Thyroid gland (tissue), 4 donors: ENCODE data around the gene TDRD7. TPM values are rescaled to one million over a fixed set of nuclear protein-coding genes. Genes with fewer than 3 reads are reported as not detected.

Source experiments
- DNase-seq, 2 donors: peaks; one replicate each; pipeline ENCODE4 v3.0.0-alpha.2; 2019
- H3K27ac ChIP-seq, 3 donors: fragments of 200-600 bp; sonication (generic); 1 replicate in 2 of 3; 2 replicates in 1 of 3; pipeline ENCODE4 v1.5.1; 2016 to 2019; ENCODE audit warnings: mild to moderate bottlenecking in 1 of 3, moderate library complexity in 1 of 3
- H3K27me3 ChIP-seq: fragments of 200-600 bp; sonication (generic); one replicate; pipeline ENCODE4 v1.5.1; 2019
- H3K36me3 ChIP-seq, 2 donors: fragments of 200-600 bp; sonication (generic); one replicate each; pipeline ENCODE4 v1.5.1; 2016 to 2019
- H3K4me1 ChIP-seq, 2 donors: fragments of 200-600 bp; sonication (generic); one replicate each; pipeline ENCODE4 v1.5.1; 2017 to 2019
- H3K4me3 ChIP-seq, 3 donors: fragments of 200-600 bp; sonication (generic); replicated peaks in 1 of 3; 1 replicate in 2 of 3; 2 replicates in 1 of 3; pipeline ENCODE4 v1.5.1; 2016; ENCODE audit warnings: mild to moderate bottlenecking in 1 of 3
- H3K9me3 ChIP-seq: fragments of 200-600 bp; sonication (generic); one replicate; pipeline ENCODE4 v1.5.1; 2017
- CTCF ChIP-seq, 6 experiments: fragments of 200-600 bp in 3 of 6; fragments of 450-650 bp in 3 of 6; sonication (generic) in 3 of 6; IDR thresholded peaks; one replicate each; pipeline ENCODE4 v1.5.1; 2016 to 2019; ENCODE audit warnings: antibody characterized with exemption in 6 of 6, mild to moderate bottlenecking in 2 of 6, inconsistent platforms in 1 of 6, moderate library complexity in 1 of 6
- POLR2A ChIP-seq, 2 donors: fragments of 450-650 bp; IDR thresholded peaks; one replicate each; pipeline ENCODE4 v1.6.1; 2017; ENCODE audit warnings: antibody characterized with exemption in 2 of 2, mild to moderate bottlenecking in 2 of 2, moderate library complexity in 1 of 2
- WGBS, 2 donors: methylation state at CpG; one replicate each; pipeline ENCODE4 v1.1.5; 2017; 5-methylcytosine and 5-hydroxymethylcytosine counted together
- intact Hi-C: fragments of 100-400 bp; cut with DNase I; formaldehyde crosslinking; loops from one replicate; pipeline ENCODE4 v1.15.1; 2023
- total RNA-seq, 4 donors: library from RNA; depleted of rRNA; stranded (reverse); fragments of >200 nt; gene quantifications; one replicate each; pipeline ENCODE4 v1.2.3, GENCODE V29; 2016

The TDRD7 gene
- total RNA-seq, 4 donors from 2014 or later: 9.9 to 12.8 (median 11.4) TPM

- H3K27me3 ChIP-seq: no peaks in the 10 kb centered on the region
- TF ChIP-seq POLR2A (IDR thresholded peaks at IDR 0.05) (no peak), CTCF (IDR thresholded peaks at IDR 0.05) (no peak)
- intact Hi-C loops: no loop called here
- no peaks in the 10 kb centered on the region for H3K36me3 ChIP-seq
- DNase-seq: no peak
- H3K27ac ChIP-seq: peak overlapping the region in 2 of 3 donors; percentile 16 to 41
- no peaks in the 10 kb centered on the region for H3K9me3 ChIP-seq
- no peak overlapping the region for H3K4me3 ChIP-seq
- peaks cover 0 to 45% of the 10 kb centered on the region in 2 donors for H3K4me1 ChIP-seq
- WGBS, 2 donors: 85 to 87% methylated on average over 9 of the region's 9 CpGs
These were observed 106.4 kb downstream of the TDRD7 start for GRCh38 chr9:97518166-97518908.

- H3K9me3 ChIP-seq: no peaks in the 10 kb centered on the region
- DNase-seq: peak; percentile 44 to 45
- 47 to 50% methylated on average over 6 of the region's 6 CpGs for WGBS, 2 donors
- H3K27ac ChIP-seq: peak overlapping the region in 1 of 3 donors; percentile 41
- no peak for TF ChIP-seq POLR2A (IDR thresholded peaks at IDR 0.05)
- no peak for TF ChIP-seq CTCF (IDR thresholded peaks at IDR 0.05)
- no peaks in the 10 kb centered on the region for H3K27me3 ChIP-seq
- no peaks in the 10 kb centered on the region for H3K36me3 ChIP-seq
- peaks cover 0 to 39% of the 10 kb centered on the region in 2 donors for H3K4me1 ChIP-seq
- H3K4me3 ChIP-seq: no peak overlapping the region
- intact Hi-C loops: no loop called here
These were observed 107.0 kb downstream of the TDRD7 start for GRCh38 chr9:97518909-97519307.

GRCh38 chr9:97519441-97519970 is 107.6 kb downstream of the TDRD7 start:
- intact Hi-C loops: no loop called here
- Histone ChIP-seq H3K27ac (peak overlapping the region in 1 of 3 donors; percentile 24), H3K27me3 (no peaks in the 10 kb centered on the region), H3K4me3 (no peak overlapping the region), H3K9me3 (no peaks in the 10 kb centered on the region), H3K36me3 (no peaks in the 10 kb centered on the region), H3K4me1 (peaks cover 0 to 33% of the 10 kb centered on the region in 2 donors)
- WGBS, 2 donors: 91 to 97% methylated on average over 11 of the region's 11 CpGs
- no peak for DNase-seq
- TF ChIP-seq POLR2A (IDR thresholded peaks at IDR 0.05): no peak
- no peak for TF ChIP-seq CTCF (IDR thresholded peaks at IDR 0.05)

GRCh38 chr9:97521576-97522333 is 109.9 kb downstream of the TDRD7 start:
- Histone ChIP-seq H3K27ac (no peak overlapping the region), H3K27me3 (no peaks in the 10 kb centered on the region), H3K4me1 (peaks cover 0 to 30% of the 10 kb centered on the region in 2 donors), H3K9me3 (no peaks in the 10 kb centered on the region), H3K4me3 (no peak overlapping the region), H3K36me3 (no peaks in the 10 kb centered on the region)
- intact Hi-C loops: no loop called here
- TF ChIP-seq POLR2A (IDR thresholded peaks at IDR 0.05) (no peak), CTCF (IDR thresholded peaks at IDR 0.05) (no peak)
- 92 to 94% methylated on average over 10 of the region's 10 CpGs for WGBS, 2 donors
- no peak for DNase-seq
